Memory B cell (primary cell): ENCODE measurements around the gene BCL6.

ENCODE experiments used
- ATAC-seq: fragments of 150-1000 bp; cut with Tn5 transposase; 2 replicates; pipeline ENCODE4 v1.10.0; 2021; ENCODE audit warnings: low read depth, mild to moderate bottlenecking, moderate library complexity
- DNase-seq, 2 donors: peaks; one replicate each; pipeline ENCODE4 v3.0.0; 2022; ENCODE audit warnings: low spot score in 2 of 2
- H3K27ac Mint-ChIP-seq: one replicate; pipeline ENCODE4 v1.8.0; 2022; ENCODE audit warnings: mild to moderate bottlenecking, moderate library complexity, mixed read lengths
- H3K27me3 Mint-ChIP-seq: one replicate; pipeline ENCODE4 v1.8.0; 2022; ENCODE audit warnings: mixed read lengths
- H3K36me3 Mint-ChIP-seq: one replicate; pipeline ENCODE4 v1.8.0; 2022; ENCODE audit warnings: mild to moderate bottlenecking, mixed read lengths
- H3K4me1 Mint-ChIP-seq: one replicate; pipeline ENCODE4 v1.8.0; 2022; ENCODE audit warnings: mixed read lengths
- H3K4me3 Mint-ChIP-seq: one replicate; pipeline ENCODE4 v1.8.0; 2022; ENCODE audit warnings: mild to moderate bottlenecking, moderate library complexity, mixed read lengths
- H3K9me3 Mint-ChIP-seq: one replicate; pipeline ENCODE4 v1.8.0; 2022; ENCODE audit warnings: mixed read lengths

BCL6 gene

GRCh38 chr3:187745201-187746058 is at the start of gene BCL6:
BCL6 (minus strand) TSS chr3:187745468; CDS start chr3:187733693, 11,775 bp downstream.
- H3K9me3 Mint-ChIP-seq = no peaks in the 10 kb centered on the region
- no peaks in the 10 kb centered on the region for H3K27me3 Mint-ChIP-seq
- peak within 1 kb of the TSS; percentile 99 for H3K27ac Mint-ChIP-seq
- H3K4me3 Mint-ChIP-seq = peak within 1 kb of the TSS; percentile 97
- DNase-seq (peak; percentile 82 to 91), ATAC-seq (peak; percentile 62)
- H3K4me1 Mint-ChIP-seq = peaks cover 53% of the 10 kb centered on the region
- no peaks in the 10 kb centered on the region for H3K36me3 Mint-ChIP-seq

- Mint-ChIP-seq H3K4me1 (peaks cover 12% of the 10 kb centered on the region), H3K27me3 (peaks cover 7% of the 10 kb centered on the region), H3K27ac (no peak overlapping the region), H3K9me3 (peaks cover 3% of the 10 kb centered on the region), H3K36me3 (peaks cover 2% of the 10 kb centered on the region), H3K4me3 (no peak overlapping the region)
- no peak for ATAC-seq
- no peak for DNase-seq
These were observed 49.5 kb upstream of the BCL6 start for GRCh38 chr3:187794731-187795130.

- H3K27me3 Mint-ChIP-seq = peaks cover 7% of the 10 kb centered on the region
- no peak for ATAC-seq
- no peak for DNase-seq
- H3K9me3 Mint-ChIP-seq = peaks cover 3% of the 10 kb centered on the region
- peaks cover 16% of the 10 kb centered on the region for H3K4me1 Mint-ChIP-seq
- H3K4me3 Mint-ChIP-seq = no peak overlapping the region
- peaks cover 2% of the 10 kb centered on the region for H3K36me3 Mint-ChIP-seq
- H3K27ac Mint-ChIP-seq = no peak overlapping the region
These were observed 48.4 kb upstream of the BCL6 start for GRCh38 chr3:187793618-187794017.

GRCh38 chr3:187792521-187792920 is 47.3 kb upstream of the BCL6 start:
- no peaks in the 10 kb centered on the region for H3K9me3 Mint-ChIP-seq
- peaks cover 12% of the 10 kb centered on the region for H3K4me1 Mint-ChIP-seq
- ATAC-seq (no peak), DNase-seq (no peak)
- H3K27ac Mint-ChIP-seq = no peak overlapping the region
- no peaks in the 10 kb centered on the region for H3K36me3 Mint-ChIP-seq
- H3K27me3 Mint-ChIP-seq = peaks cover 5% of the 10 kb centered on the region
- H3K4me3 Mint-ChIP-seq = no peak overlapping the region

- peaks cover 1% of the 10 kb centered on the region for H3K27me3 Mint-ChIP-seq
- no peak for ATAC-seq
- no peak overlapping the region for H3K27ac Mint-ChIP-seq
- no peak for DNase-seq
- H3K4me1 Mint-ChIP-seq = peaks cover 12% of the 10 kb centered on the region
- no peak overlapping the region for H3K4me3 Mint-ChIP-seq
- H3K36me3 Mint-ChIP-seq = no peaks in the 10 kb centered on the region
- H3K9me3 Mint-ChIP-seq = no peaks in the 10 kb centered on the region
These were observed 44.6 kb upstream of the BCL6 start for GRCh38 chr3:187789872-187790271.

GRCh38 chr3:187788984-187789857 is 44.0 kb upstream of the BCL6 start:
- Mint-ChIP-seq H3K4me1 (peaks cover 12% of the 10 kb centered on the region), H3K36me3 (no peaks in the 10 kb centered on the region), H3K9me3 (no peaks in the 10 kb centered on the region), H3K27me3 (peaks cover under 1% of the 10 kb centered on the region), H3K4me3 (no peak overlapping the region), H3K27ac (no peak overlapping the region)
- DNase-seq = no peak
- ATAC-seq = peak; percentile 53

- DNase-seq = no peak
- Mint-ChIP-seq H3K27me3 (peaks cover 4% of the 10 kb centered on the region), H3K36me3 (no peaks in the 10 kb centered on the region), H3K27ac (no peak overlapping the region), H3K4me1 (peaks cover under 1% of the 10 kb centered on the region), H3K4me3 (no peak overlapping the region), H3K9me3 (peaks cover 2% of the 10 kb centered on the region)
- no peak for ATAC-seq
These were observed 37.8 kb upstream of the BCL6 start for GRCh38 chr3:187783098-187783497.

GRCh38 chr3:187782006-187782405 is 36.7 kb upstream of the BCL6 start:
- no peak for DNase-seq
- peaks cover 10% of the 10 kb centered on the region for H3K4me1 Mint-ChIP-seq
- ATAC-seq = no peak
- H3K4me3 Mint-ChIP-seq = no peak overlapping the region
- peaks cover 2% of the 10 kb centered on the region for H3K9me3 Mint-ChIP-seq
- H3K36me3 Mint-ChIP-seq = no peaks in the 10 kb centered on the region
- H3K27ac Mint-ChIP-seq = no peak overlapping the region
- peaks cover 4% of the 10 kb centered on the region for H3K27me3 Mint-ChIP-seq

- peaks cover 4% of the 10 kb centered on the region for H3K27me3 Mint-ChIP-seq
- H3K36me3 Mint-ChIP-seq = no peaks in the 10 kb centered on the region
- no peak for ATAC-seq
- H3K4me3 Mint-ChIP-seq = no peak overlapping the region
- peaks cover 11% of the 10 kb centered on the region for H3K4me1 Mint-ChIP-seq
- peaks cover 2% of the 10 kb centered on the region for H3K9me3 Mint-ChIP-seq
- no peak overlapping the region for H3K27ac Mint-ChIP-seq
- DNase-seq = no peak
These were observed 35.7 kb upstream of the BCL6 start for GRCh38 chr3:187781001-187781400.

- ATAC-seq (no peak), DNase-seq (no peak)
- H3K4me1 Mint-ChIP-seq = peaks cover 17% of the 10 kb centered on the region
- no peaks in the 10 kb centered on the region for H3K9me3 Mint-ChIP-seq
- H3K36me3 Mint-ChIP-seq = no peaks in the 10 kb centered on the region
- H3K27ac Mint-ChIP-seq = no peak overlapping the region
- peaks cover 4% of the 10 kb centered on the region for H3K27me3 Mint-ChIP-seq
- H3K4me3 Mint-ChIP-seq = no peak overlapping the region
These were observed 33.5 kb upstream of the BCL6 start for GRCh38 chr3:187778726-187779125.

- ATAC-seq = peak; percentile 70
- peak in 1 of 2 donors; percentile 41 for DNase-seq
- H3K36me3 Mint-ChIP-seq = no peaks in the 10 kb centered on the region
- H3K27me3 Mint-ChIP-seq = peaks cover 4% of the 10 kb centered on the region
- peak overlapping the region; percentile 72 for H3K27ac Mint-ChIP-seq
- peak overlapping the region; percentile 3 for H3K4me3 Mint-ChIP-seq
- no peaks in the 10 kb centered on the region for H3K9me3 Mint-ChIP-seq
- peaks cover 23% of the 10 kb centered on the region for H3K4me1 Mint-ChIP-seq
These were observed 32.2 kb upstream of the BCL6 start for GRCh38 chr3:187777331-187777941.

- Mint-ChIP-seq H3K4me1 (peaks cover 23% of the 10 kb centered on the region), H3K27me3 (no peaks in the 10 kb centered on the region), H3K4me3 (no peak overlapping the region), H3K27ac (no peak overlapping the region), H3K9me3 (no peaks in the 10 kb centered on the region), H3K36me3 (no peaks in the 10 kb centered on the region)
- DNase-seq = no peak
- no peak for ATAC-seq
These were observed 30.3 kb upstream of the BCL6 start for GRCh38 chr3:187775549-187775948.

GRCh38 chr3:187774185-187774789 is 29.0 kb upstream of the BCL6 start:
- Mint-ChIP-seq H3K36me3 (no peaks in the 10 kb centered on the region), H3K4me1 (peaks cover 29% of the 10 kb centered on the region), H3K4me3 (peak overlapping the region; percentile 58), H3K27ac (peak overlapping the region; percentile 78), H3K27me3 (no peaks in the 10 kb centered on the region), H3K9me3 (no peaks in the 10 kb centered on the region)
- ATAC-seq = peak; percentile 8
- DNase-seq = no peak
